ENCODE data around the gene DLG5.

Gene DLG5

GRCh38 chr10:77887631-77888355, 38.8 kb downstream of the DLG5 start:
- DNase-seq, result no peak

DNA sequence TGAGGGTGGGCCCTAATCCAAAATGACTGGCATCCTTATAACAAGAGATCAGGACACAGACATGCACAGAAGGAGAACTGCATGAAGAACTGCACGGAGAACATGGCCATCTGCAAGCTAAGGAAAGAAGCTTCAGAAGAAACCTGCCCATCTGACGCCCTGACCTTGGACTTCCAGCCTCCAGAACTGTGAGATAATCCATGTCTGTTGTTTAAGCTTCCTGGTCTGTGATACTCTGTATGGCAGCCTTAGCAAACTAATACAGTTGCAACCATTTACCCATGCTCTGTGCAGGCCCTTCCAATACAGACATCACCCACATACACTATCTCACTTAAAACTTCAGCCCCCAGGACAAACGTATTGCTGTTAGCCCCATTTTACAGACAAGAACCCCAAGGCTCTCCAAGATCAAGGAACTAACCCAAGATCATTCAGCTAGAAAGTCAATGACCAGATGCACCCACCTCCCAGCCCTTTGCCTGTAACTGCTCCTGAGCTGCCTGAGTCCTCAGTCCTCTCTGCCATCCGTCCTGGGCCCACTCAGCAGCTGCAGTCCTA, 39.7 kb downstream of the DLG5 start:
- no peak for DNase-seq

- DNase-seq, result no peak
Measured at GRCh38 chr10:77884181-77884580, 42.4 kb downstream of the DLG5 start.

- DNase-seq, result no peak
Measured at GRCh38 chr10:77881636-77882035, 44.9 kb downstream of the DLG5 start.

DNA sequence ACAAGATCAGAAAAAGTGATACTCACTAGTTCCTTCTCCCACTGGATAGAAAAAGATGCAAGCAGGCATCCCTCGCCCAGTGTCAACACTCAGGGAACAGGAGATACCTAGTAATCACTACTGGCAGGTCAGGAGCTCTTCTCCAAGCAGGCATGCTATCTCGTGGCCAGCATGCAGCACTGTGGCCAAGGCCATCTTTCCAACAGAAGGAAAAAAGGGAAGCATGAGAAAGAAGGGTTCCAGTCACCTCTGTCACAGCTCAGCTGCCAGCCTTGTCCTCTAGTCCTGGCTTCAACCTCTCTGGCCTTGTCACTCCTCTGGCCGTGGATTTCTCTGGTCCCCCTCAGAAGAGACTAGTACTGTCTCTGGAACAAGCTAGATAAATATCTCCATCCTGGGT, 45.3 kb downstream of the DLG5 start:
- no peak for DNase-seq

GRCh38 chr10:77879710-77880109, 46.8 kb downstream of the DLG5 start:
- no peak for DNase-seq

GRCh38 chr10:77879065-77879464, 47.5 kb downstream of the DLG5 start:
- DNase-seq, result no peak

DNA sequence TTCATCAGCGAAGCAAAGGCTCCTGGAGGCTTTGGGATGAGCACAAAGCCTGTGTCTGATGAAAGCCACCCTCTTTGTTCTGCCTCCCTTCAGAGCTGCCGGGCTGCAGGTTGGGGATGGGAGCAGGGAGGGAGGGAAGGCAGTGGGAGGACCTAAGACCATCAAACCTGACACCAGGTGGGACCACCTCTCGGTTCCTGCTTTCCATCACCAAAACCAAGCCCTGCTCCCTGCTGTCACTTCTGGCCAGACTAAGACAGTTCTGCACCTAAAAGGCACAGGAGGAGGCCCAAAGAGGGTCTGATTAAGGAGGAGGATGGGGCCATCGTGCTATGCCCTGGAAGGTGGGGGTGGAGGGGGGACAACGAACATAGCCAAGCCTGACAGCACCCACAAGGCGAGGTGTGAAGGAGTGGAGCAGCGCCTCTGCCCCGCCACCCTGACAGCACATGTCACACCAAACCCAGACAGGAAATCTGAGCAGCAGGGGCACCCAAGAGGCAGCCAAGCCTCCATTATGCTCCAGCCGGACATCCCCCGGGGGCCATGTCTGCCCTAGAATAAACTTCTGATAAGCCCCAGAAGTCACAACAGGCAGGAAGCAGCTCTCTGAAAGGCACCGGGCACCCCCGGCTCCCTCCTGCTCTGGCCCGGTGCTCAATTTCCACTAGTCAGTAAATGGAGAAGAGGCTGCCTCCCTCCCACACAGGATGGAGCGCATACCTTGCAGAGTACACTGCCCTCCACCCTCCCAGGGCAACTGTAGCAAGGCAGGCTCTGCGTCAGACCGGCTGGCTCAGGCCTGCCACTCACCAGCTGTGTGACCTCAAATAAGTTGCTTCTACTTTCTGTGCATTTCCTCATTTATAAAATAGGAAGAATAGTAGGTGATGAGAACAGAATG, 48.9 kb downstream of the DLG5 start:
- DNase-seq, result no peak

- no peak for DNase-seq
Measured at GRCh38 chr10:77875730-77876129, 50.8 kb downstream of the DLG5 start.

- DNase-seq, result no peak
Measured at GRCh38 chr10:77874872-77875271, 51.7 kb downstream of the DLG5 start.

- no peak for DNase-seq
Measured at GRCh38 chr10:77873536-77874380, 52.8 kb downstream of the DLG5 start.

DNA sequence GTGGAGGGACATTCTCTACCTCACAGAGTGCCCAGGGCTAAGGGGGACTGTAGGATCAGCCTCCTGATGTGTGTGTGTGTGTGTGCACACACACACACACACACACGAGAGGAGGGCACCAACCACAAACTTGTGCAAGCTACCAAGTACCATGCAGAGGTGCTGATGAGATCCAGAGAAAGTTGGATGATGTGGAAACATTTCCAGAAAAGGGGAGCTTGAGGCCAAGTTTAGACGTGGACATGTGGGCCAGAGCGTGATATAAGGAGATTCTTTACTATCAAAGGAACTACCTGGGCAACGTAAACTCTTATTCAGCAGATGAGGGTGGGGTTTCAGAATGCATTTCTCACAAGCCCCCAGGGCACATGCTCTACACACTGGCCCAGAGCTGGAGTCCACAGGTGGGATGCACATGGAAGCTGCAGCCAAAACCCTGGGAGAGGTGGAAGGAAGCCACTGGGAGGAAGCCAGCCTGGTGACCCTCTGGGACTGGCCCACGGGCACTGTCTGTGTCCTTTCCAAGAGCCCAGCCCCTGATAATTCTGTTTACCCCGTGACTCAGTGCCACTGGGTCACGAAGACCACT, 53.5 kb downstream of the DLG5 start:
- no peak for DNase-seq

DNA sequence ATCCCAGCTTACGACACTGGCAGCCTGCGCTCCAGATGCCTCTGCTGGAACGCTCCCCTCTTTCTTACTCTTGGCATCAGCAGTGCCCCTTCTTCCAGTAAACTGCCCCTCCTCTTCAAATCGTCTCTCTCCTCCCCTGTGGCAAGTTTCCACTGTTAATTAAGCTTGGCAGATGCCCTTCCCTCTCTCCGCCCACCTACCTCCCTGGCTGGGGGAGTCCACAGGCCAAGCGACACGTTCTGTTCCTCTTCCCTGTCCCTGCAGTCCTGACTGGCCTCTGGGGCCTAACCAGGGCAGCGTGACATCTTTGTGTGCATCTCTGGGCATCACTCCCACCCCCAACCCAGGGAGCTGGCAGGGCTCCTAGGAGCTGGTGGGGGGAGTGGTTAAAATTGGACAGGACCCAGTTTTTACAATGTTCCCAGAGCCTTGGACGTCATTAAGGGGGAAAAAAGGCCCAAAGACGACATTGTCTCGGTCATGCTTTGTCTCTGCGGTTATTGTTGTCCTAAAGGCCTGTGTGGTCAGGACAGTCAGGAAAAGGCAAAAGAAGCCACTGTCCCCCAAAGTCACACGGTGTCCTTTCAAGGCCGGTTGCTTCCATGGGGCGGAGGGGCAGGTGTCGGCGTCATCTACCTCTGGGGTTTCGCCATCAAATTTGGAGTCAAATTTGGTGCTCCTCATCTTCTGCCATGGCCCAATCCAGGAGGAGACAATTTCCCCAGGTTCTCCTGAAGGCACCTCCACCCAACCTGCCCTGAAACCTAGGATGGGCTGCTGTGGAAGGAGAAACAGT, 54.2 kb downstream of the DLG5 start:
- DNase-seq, result no peak

DNA sequence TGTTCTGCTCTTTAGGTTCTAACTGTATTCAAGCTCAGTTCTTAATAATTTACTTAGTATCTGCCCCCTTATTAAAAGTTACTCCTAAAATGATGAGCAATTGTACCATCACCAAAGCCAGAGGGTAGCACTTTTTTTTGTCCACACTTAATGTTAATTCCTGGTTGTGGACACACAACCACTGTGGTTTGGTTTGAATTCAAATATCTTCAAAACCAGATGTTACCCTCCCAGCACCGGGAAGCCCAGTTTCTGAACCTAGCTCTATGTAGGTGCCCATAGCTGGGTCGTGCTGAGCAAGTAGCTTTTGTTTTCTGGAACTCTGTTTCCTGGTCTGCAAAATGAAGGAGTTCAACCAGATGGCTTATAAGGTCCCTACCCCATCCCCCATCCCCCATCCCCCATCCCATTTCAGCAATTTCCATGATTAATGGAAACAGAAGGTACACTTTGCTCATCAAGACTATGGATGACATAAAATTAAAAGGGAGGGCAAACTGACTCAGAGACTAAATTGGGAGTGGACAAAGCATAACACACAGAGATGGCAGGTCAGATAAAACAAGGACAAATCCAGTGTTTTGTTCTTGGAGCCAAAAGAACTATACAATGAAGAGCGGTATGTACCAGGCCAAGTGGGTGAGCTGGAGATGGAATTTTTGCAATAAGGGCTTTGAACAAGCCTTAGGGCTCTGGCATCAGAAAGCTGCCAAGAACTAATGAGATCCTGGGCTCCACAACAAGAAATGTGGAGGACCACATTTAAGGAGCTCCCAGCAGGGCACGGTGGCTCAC, 56.7 kb downstream of the DLG5 start:
- no peak for DNase-seq

- DNase-seq, result no peak
Measured at GRCh38 chr10:77868523-77868922, 58.0 kb downstream of the DLG5 start.

- no peak for DNase-seq
Measured at GRCh38 chr10:77867124-77867719, 59.3 kb downstream of the DLG5 start.

- no peak for DNase-seq
Measured at GRCh38 chr10:77866598-77866997, 60.0 kb downstream of the DLG5 start.

DNA sequence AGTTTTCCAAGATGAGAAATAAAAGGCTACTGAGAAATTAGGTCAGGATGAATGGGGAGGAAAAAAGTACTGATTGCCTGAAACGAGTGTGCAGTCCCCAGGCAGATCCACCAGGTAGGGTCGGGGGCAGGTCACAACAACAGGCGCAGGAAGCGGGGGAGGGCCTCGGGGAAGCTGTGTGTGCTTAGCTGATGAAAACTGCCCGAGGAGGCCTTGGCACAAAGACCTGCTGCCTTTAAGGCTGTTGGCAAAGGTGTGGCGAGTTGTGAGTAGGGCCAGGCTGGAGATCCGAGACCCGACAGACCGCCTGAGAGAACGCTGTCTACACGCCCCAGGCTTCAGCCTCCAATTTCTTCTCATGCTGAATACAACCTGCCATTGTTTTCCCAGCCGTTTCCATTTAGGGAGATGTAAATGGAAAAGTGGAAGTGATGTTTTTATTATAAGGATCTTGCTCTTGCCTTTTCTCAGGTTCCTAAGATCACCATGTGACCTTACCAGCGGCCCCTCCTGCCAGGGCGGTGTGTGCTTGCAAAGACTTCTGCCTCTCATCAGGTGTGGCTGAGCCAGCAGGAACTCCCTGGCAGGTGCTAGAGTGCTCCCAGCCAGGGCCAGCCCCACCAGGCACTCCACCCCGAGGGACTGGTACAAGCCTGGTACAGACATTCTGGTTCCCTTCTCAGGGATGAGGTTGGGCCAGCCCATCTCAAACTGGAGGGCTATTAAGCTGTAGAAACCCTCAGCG, 60.8 kb downstream of the DLG5 start:
- DNase-seq, result no peak

DNA sequence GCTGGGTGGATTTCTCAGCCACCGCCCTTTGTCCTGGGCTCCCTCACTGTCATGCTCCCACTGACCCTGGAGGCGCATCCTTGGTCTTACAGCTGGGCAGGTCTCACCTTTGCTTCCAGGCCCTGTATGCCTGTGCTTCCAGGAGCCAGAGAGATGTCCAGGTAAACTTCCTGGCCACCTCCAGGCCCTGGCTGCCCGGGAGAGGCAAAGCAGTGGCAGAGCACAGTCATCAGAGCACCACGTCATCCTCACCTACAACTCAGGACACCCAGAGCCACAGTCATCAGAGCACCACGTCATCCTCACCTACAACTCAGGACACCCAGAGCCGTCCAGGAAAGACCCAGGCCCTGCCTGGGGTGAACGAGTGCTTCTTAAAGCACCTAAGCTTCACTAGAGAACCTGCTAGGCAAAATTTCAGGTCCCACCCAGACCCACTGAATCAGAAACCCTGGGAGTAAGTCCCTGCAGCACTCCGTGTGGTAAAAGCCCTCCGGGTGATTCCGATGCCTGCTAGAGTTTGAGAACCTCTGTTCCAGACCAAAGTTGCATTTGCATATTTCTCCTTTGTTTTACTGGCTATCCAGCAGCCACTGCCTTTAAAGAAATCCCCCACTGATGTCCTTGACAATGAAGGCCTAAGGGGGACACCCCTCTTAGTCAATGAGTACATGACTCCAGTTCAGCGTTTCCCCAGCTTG, 62.3 kb downstream of the DLG5 start:
- DNase-seq, result no peak

Data from NCI-H774 (cell line).